ENCODE data around the gene CNOT6.

Gene CNOT6

DNA sequence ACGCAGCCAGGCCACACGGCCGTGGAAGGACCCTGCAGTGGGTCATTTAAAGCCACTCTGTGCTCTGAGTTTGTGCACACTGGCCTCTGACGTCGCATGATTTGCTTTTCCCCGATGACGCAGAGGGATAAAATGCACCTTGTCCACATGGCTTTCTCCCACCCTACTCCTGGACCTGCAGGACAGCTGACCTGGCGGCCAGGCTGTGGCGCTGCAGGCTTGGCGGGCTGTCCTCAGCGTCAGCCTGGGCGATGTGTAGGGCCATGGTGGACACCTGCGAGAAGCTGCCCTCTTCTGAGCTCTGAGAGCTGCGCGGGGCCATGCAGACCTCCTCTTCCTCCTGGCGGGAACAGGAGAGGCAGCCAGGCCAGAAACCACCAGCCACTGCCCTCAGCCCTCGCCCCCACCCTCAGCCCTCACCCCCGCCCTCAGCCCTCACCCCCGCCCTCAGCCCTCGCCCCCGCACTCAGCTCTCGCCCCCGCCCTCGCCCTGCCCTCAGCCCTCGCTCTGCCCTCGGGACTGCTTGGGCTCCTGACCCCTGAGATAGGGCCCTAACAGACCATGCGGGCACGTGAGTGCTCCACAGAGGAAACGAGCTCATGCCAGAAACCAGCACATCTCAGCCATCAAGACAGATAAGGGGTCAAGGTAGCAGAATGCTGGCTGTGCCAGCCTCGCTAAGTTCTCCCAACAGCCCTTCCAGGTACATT is 117.1 kb downstream of the CNOT6 start:
- TF ChIP-seq, protein P1, sequence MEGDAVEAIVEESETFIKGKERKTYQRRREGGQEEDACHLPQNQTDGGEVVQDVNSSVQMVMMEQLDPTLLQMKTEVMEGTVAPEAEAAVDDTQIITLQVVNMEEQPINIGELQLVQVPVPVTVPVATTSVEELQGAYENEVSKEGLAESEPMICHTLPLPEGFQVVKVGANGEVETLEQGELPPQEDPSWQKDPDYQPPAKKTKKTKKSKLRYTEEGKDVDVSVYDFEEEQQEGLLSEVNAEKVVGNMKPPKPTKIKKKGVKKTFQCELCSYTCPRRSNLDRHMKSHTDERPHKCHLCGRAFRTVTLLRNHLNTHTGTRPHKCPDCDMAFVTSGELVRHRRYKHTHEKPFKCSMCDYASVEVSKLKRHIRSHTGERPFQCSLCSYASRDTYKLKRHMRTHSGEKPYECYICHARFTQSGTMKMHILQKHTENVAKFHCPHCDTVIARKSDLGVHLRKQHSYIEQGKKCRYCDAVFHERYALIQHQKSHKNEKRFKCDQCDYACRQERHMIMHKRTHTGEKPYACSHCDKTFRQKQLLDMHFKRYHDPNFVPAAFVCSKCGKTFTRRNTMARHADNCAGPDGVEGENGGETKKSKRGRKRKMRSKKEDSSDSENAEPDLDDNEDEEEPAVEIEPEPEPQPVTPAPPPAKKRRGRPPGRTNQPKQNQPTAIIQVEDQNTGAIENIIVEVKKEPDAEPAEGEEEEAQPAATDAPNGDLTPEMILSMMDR (conservative IDR thresholded peaks at IDR 0.05) = no peak
- no peak for TF ChIP-seq ZFX (IDR thresholded peaks at IDR 0.05)
- H3K27ac ChIP-seq = no peak overlapping the region

DNA sequence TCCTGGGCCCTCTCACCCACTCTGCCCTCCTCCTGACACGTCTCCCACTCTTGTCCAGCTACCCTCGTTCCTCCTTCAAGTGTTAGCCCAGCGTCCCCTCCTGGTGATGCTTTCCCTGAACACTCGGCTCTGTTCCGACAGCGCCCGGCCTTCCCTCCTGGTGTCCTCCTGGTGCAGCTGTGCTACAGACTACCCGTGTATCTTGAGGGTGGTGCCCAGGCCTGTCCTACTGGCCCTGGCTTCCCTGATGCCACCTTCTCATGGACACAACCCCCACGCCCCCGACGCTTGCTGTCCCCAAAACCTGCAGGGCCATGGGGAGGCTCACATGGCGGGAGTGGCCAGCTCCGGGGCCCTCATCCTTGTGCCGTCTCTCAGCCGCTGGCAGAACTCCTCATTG is 118.5 kb downstream of the CNOT6 start:
- no peak overlapping the region for H3K27ac ChIP-seq
- TF ChIP-seq ZFX (IDR thresholded peaks at IDR 0.05) = no peak
- TF ChIP-seq, protein P1 (conservative IDR thresholded peaks at IDR 0.05) = no peak

DNA sequence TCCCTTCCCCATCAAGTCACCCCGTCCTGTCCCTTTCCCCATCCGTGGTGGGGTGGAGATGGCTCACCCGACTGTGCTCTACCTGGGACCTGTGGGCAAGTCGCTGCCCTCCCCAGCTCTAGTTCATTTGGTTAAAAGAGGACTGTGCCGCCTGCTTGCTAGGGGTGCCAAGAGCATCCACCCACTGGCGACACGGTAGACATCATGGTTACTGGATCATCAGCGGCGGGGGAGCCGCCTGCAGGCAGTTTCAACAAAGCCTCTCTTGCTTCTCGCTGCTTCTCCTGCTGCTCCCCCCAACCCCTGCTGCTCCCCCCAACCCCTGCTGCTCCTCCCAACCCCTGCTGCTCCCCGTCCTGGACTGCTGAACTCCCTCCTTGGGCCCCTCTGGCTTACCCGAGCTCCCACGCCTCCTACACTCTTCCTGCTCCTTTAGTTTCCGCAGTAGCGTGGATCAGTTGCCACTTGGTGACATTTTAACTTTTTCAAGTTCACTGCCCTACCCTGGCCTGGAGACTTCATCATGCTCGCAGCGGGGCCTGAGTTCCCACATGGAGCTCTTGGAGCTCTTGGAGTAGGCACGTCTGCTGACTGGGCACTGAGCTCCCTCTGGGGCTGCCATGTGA is 119.1 kb downstream of the CNOT6 start:
- no peak overlapping the region for H3K27ac ChIP-seq

DNA sequence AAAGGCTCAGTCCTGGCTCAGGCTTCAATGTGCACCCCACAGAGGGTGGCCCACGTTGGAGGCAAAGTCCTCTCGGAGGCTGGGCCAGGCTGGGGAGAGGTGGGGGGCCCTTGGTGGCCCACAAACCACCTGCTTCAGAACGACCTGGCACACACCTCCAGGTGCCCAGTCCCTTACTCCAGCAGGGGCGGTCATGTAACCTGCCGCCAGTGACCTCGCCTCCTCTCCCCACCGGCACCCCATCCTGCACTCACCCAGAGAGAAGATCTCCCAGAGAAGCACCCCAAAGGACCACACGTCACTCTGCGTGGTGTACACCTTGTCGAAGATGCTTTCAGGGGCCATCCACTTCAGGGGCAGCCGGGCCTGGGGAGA is 119.6 kb downstream of the CNOT6 start:
- no peak overlapping the region for H3K27ac ChIP-seq
- TF ChIP-seq, protein P1 (conservative IDR thresholded peaks at IDR 0.05) = no peak
- TF ChIP-seq ZFX (IDR thresholded peaks at IDR 0.05) = no peak

More for the DNA sequence above, 119.1 kb downstream of the CNOT6 start:
- TF ChIP-seq, protein P1 (conservative IDR thresholded peaks at IDR 0.05) = no peak
- no peak for TF ChIP-seq ZFX (IDR thresholded peaks at IDR 0.05)

DNA sequence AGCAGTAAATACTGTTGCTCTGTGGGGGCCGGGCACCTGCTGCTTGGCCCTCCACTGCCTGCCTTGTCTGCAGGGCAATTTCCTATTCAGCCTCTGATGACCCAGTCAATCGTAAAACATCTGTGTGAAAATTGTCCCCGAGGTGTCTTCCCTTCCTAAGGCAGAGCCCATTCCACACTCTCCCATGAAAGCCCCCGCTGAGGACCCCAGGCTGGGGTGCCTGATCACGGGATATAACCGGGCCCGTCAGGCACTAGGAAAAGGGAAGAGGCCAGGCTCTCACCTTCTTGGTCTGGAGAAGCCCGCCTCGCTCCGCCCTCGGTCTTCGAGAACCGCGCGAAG is 124.3 kb downstream of the CNOT6 start:
- TF ChIP-seq, protein P1 (conservative IDR thresholded peaks at IDR 0.05) = no peak
- no peak for TF ChIP-seq ZFX (IDR thresholded peaks at IDR 0.05)
- peak overlapping the region; percentile 24; the same call in 1 of the 2 replicates for H3K27ac ChIP-seq

DNA sequence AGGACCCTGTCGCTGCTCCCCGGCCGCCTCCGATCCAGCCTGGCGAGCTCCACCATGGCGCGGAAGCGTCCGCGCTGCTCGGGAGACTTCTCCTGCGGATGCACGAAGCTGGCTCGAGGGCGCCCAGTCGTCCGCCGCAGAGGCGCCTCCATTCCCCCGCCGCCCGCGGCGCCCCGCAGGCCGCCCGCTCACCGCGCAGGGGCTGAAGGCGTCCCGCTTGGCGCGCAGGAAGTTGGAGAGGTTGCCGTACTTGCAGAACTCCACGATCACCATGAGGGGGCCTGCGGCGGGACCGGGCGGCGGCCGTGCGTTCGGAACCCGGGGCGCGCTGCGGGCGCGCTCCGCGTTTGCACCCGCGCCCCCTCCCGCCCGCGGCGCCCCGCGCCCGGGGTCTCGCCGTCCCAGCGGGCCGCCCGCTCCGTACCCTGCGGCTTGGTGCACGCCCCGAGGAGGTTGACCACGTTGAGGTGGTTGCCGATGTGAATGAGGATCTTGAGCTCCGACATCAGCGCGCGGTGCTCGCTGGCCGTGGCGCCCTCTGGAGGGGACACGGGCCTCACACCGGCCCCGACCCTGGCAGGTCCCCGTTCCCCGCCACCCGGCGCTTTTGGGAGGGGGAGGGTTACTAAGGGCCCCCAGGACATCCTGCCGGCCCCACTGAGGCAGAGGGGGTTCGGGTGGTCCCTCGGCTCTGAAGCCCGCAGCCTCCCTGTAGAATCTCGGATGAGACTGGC is 124.8 kb downstream of the CNOT6 start:
- TF ChIP-seq ZFX (IDR thresholded peaks at IDR 0.05) = no peak
- TF ChIP-seq, protein P1 (conservative IDR thresholded peaks at IDR 0.05) = peak; percentile 88
- H3K27ac ChIP-seq = peak overlapping the region; percentile 24; the same call in 1 of the 2 replicates

DNA sequence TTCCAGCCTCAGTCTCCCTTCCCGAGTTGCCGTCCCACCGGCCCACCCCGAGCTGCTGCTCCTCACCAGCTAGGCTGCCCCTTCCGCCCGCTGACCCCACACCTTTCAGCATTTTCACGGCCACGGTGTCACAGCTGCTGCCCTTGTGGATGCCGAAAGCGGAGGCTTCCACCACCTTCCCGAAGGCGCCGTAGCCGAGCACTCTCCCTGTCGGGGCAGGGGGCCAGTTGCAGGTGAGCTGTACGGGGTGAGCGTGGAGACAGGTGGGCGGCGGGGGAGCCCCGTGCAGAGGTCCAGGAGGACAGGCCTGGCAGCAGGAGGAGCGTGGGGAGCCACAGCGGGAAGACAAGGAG is 125.4 kb downstream of the CNOT6 start:
- TF ChIP-seq ZFX (IDR thresholded peaks at IDR 0.05) = no peak
- TF ChIP-seq, protein P1 (conservative IDR thresholded peaks at IDR 0.05) = no peak
- no peak overlapping the region for H3K27ac ChIP-seq
